Adrenal gland (tissue), 12 donors: ENCODE data around the gene HAUS2. TPM values are rescaled to one million over a fixed set of nuclear protein-coding genes. Genes with fewer than 3 reads are reported as not detected.

ENCODE experiments used
- DNase-seq, 7 donors: peaks; one replicate each; pipeline ENCODE4 v3.0.0-alpha.2; 2019 to 2020
- H3K27ac ChIP-seq, 5 donors: fragments of 200-600 bp; sonication (generic) in 4 of 5; 1 replicate in 3 of 5; 2 replicates in 2 of 5; pipeline versions ENCODE4 v1.5.1 to v1.8.0; 2016 to 2020; ENCODE audit warnings: mild to moderate bottlenecking in 1 of 5
- H3K27me3 ChIP-seq: fragments of 200-600 bp; 2 replicates; pipeline ENCODE4 v1.8.0; 2021
- H3K36me3 ChIP-seq, 2 donors: fragments of 200-600 bp; replicated peaks in 1 of 2; 1 replicate in 1 of 2; 2 replicates in 1 of 2; pipeline versions ENCODE4 v1.5.1 to v1.8.0; 2018 to 2022
- H3K4me1 ChIP-seq, 2 donors: fragments of 200-600 bp; replicated peaks in 1 of 2; 1 replicate in 1 of 2; 2 replicates in 1 of 2; pipeline versions ENCODE4 v1.5.1 to v1.8.0; 2018 to 2021
- H3K4me3 ChIP-seq, 4 donors: fragments of 200-600 bp; sonication (generic) in 3 of 4; one replicate each; pipeline ENCODE4 v1.5.1; 2016 to 2018
- H3K9me3 ChIP-seq, 3 donors: fragments of 200-600 bp; sonication (generic) in 1 of 3; replicated peaks in 1 of 3; 1 replicate in 2 of 3; 2 replicates in 1 of 3; pipeline versions ENCODE4 v1.5.1 to v1.8.0; 2016 to 2021
- POLR2A ChIP-seq, 2 donors: fragments of 450-650 bp; IDR thresholded peaks; one replicate each; pipeline ENCODE4 v1.6.1; 2017; ENCODE audit warnings: antibody characterized with exemption in 2 of 2, mild to moderate bottlenecking in 2 of 2, moderate library complexity in 1 of 2
- WGBS, 4 donors: extraction: QIAGEN DNeasy Blood & Tissue Kit in 2 of 4; methylation state at CpG; one replicate each; pipeline versions ENCODE4 v1.1.5 to v1.1.7; 2013 to 2017; 5-methylcytosine and 5-hydroxymethylcytosine counted together
- intact Hi-C, 2 donors: fragments of 100-400 bp; cut with DNase I; formaldehyde crosslinking; loops; one replicate each; pipeline versions ENCODE4 v1.14.1 to v1.15.0; 2022 to 2023
- polyA plus RNA-seq, 3 donors: library from polyadenylated mRNA; stranded (reverse); fragments of 200-250 nt in 2 of 3; fragments of 350-450 nt in 1 of 3; fragmentation: Illumina TruSeq in 1 of 3; extraction: RNeasy Lipid Tissue Mini Kit (QIAGEN cat#74804) in 1 of 3; gene quantifications; one replicate each; pipeline ENCODE4 v1.2.3, GENCODE V29; 2013 to 2014
- total RNA-seq, 9 donors: library from RNA; depleted of rRNA in 4 of 9; stranded (reverse); fragments of >200 nt in 4 of 9; fragments of 120-200 nt in 1 of 9; fragmentation: NEBNext Ultra II Directional in 1 of 9; extraction: Animal tissue kit (Norgen Biotek cat#: 25700) in 1 of 9; gene quantifications; one replicate each; pipeline versions ENCODE4 v1.1.0 to v1.2.4, GENCODE V29; 2013 to 2023
- TF ChIP-seq, protein P1 (sequence below), 6 experiments: fragments of 450-650 bp in 4 of 6; fragments of 200-600 bp in 2 of 6; sonication (generic) in 1 of 6; IDR thresholded peaks; 1 replicate in 5 of 6; 2 replicates in 1 of 6; pipeline versions ENCODE4 v1.5.1 to v1.8.0; 2016 to 2021; ENCODE audit warnings: antibody characterized with exemption in 6 of 6, mild to moderate bottlenecking in 2 of 6, moderate library complexity in 1 of 6
- donor health status: healthy with polysubstance abuse.
- donor health status: Bipolar disorder and iron deficiency.
- donor health status: DM: yes; HTN: yes; CAD: no.
- donor health status: DM: no; HTN: no; CAD: no.
- donor health status: DM: no; HTN: no; CAD: no.
- donor health status: DM: yes; HTN: yes; CAD: no.

The HAUS2 gene
- total and polyA plus RNA-seq, 12 donors: 5.8 to 57.9 (median 18.8) TPM

DNA sequence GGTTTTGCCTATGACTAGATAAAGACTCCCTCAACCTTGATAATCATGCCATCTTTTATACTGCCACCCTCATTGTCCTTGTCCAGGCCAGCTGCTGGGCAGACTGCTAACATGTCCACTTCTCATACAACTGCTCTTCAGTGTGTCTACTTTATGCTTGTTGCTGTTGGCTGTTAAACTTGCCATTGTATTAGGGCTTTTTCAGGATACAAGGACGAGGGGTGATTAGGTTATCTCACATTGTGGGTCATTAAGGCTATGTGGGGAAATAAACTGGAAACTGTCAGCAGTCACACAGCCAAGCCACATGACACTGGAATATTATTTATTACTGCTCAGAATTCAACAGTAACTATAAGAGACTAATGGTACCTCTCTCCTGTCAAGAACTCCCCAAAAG, 62.9 kb downstream of the HAUS2 start:
- Histone ChIP-seq H3K27me3 (no peaks in the 10 kb centered on the region), H3K4me3 (no peak overlapping the region), H3K27ac (no peak overlapping the region), H3K4me1 (peaks cover 0 to 17% of the 10 kb centered on the region in 2 donors), H3K9me3 (no peaks in the 10 kb centered on the region), H3K36me3 (no peaks in the 10 kb centered on the region)
- intact Hi-C loops: no loop called here
- 13 to 46% (median 43%) methylated on average over 1 of the region's 1 CpG for WGBS, 4 donors
- TF ChIP-seq POLR2A (IDR thresholded peaks at IDR 0.05): no peak
- TF ChIP-seq, protein P1, sequence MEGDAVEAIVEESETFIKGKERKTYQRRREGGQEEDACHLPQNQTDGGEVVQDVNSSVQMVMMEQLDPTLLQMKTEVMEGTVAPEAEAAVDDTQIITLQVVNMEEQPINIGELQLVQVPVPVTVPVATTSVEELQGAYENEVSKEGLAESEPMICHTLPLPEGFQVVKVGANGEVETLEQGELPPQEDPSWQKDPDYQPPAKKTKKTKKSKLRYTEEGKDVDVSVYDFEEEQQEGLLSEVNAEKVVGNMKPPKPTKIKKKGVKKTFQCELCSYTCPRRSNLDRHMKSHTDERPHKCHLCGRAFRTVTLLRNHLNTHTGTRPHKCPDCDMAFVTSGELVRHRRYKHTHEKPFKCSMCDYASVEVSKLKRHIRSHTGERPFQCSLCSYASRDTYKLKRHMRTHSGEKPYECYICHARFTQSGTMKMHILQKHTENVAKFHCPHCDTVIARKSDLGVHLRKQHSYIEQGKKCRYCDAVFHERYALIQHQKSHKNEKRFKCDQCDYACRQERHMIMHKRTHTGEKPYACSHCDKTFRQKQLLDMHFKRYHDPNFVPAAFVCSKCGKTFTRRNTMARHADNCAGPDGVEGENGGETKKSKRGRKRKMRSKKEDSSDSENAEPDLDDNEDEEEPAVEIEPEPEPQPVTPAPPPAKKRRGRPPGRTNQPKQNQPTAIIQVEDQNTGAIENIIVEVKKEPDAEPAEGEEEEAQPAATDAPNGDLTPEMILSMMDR (IDR thresholded peaks at IDR 0.05): no peak
- DNase-seq: no peak

- H3K4me1 ChIP-seq: peaks cover 0 to 17% of the 10 kb centered on the region in 2 donors
- WGBS, 4 donors: 88 to 94% (median 92%) methylated on average over 8 of the region's 8 CpGs
- no peak for TF ChIP-seq POLR2A (IDR thresholded peaks at IDR 0.05)
- TF ChIP-seq, protein P1 (IDR thresholded peaks at IDR 0.05): no peak
- intact Hi-C loops: no loop called here
- no peak overlapping the region for H3K4me3 ChIP-seq
- no peak for DNase-seq
- no peak overlapping the region for H3K27ac ChIP-seq
- H3K27me3 ChIP-seq: no peaks in the 10 kb centered on the region
- no peaks in the 10 kb centered on the region for H3K9me3 ChIP-seq
- H3K36me3 ChIP-seq: no peaks in the 10 kb centered on the region
Observed at GRCh38 chr15:42612367-42612912, 63.8 kb downstream of the HAUS2 start.

DNA sequence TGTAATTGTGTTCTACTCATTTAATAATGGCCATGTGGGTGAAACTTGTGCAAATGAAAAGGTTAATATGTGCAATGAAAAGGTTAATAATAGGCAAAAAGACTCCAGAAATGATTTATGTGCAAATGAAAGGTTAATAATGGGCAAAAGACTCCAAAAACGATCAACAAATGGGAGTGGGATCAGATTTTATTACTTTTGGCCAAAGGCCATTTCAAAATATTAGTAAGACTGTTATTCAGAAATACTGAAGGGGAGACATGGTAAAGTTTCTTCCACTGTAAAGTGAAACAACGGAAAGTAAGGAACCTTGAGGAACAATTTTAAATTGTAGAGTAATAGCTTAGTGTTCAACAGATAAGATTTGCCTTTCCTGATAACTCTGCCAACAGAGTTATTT, 67.5 kb downstream of the HAUS2 start:
- no peaks in the 10 kb centered on the region for H3K36me3 ChIP-seq
- H3K27me3 ChIP-seq: no peaks in the 10 kb centered on the region
- DNase-seq: no peak
- no peaks in the 10 kb centered on the region for H3K9me3 ChIP-seq
- H3K4me1 ChIP-seq: peaks cover 0 to 5% of the 10 kb centered on the region in 2 donors
- TF ChIP-seq, protein P1 (IDR thresholded peaks at IDR 0.05): no peak
- TF ChIP-seq POLR2A (IDR thresholded peaks at IDR 0.05): no peak
- WGBS, 4 donors: 11 to 20% (median 13%) methylated on average over 2 of the region's 2 CpGs
- intact Hi-C loops: no loop called here
- no peak overlapping the region for H3K27ac ChIP-seq
- H3K4me3 ChIP-seq: no peak overlapping the region

Other genes starting within 250 kb of the HAUS2 start
- gene CAPN3, start 189.3 kb upstream of the HAUS2 start, total RNA-seq: 10 to 100 TPM in 2 of 9 donors, 1 to 10 TPM in 7; 4.0 to 17.2 (median 7.8) TPM
- 10 to 100 TPM in 2 of 3 donors, 1 to 10 TPM in 1; 3.3 to 72.9 (median 51.5) TPM for gene CAPN3, start 189.3 kb upstream of the HAUS2 start, polyA plus RNA-seq
- 10 to 100 TPM; 51.4 to 77.7 (median 60.7) TPM for gene ZNF106, start 57.7 kb upstream of the HAUS2 start, total RNA-seq
- 10 to 100 TPM in 1 of 3 donors, 1 to 10 TPM in 2; 5.8 to 43.1 (median 9.5) TPM for gene ZNF106, start 57.7 kb upstream of the HAUS2 start, polyA plus RNA-seq
- 10 to 100 TPM; 44.7 to 88.2 (median 61.2) TPM for gene SNAP23, start 53.2 kb upstream of the HAUS2 start, total RNA-seq
- gene SNAP23, start 53.2 kb upstream of the HAUS2 start, polyA plus RNA-seq: 10 to 100 TPM; 54.0 to 74.2 (median 58.9) TPM
- 10 to 100 TPM in 7 of 9 donors, 1 to 10 TPM in 2; 7.1 to 26.2 (median 17.9) TPM for gene LRRC57, start within 50 bp of the HAUS2 start, total RNA-seq
- 10 to 100 TPM in 1 of 3 donors, 1 to 10 TPM in 2; 3.3 to 13.7 (median 5.7) TPM for gene LRRC57, start within 50 bp of the HAUS2 start, polyA plus RNA-seq
- gene STARD9, start 26.8 kb downstream of the HAUS2 start, total RNA-seq: 1 to 10 TPM; 1.2 to 8.7 (median 2.8) TPM
- 1 to 10 TPM in 2 of 3 donors, under 1 TPM in 1; 0.71 to 6.8 (median 4.5) TPM for gene STARD9, start 26.8 kb downstream of the HAUS2 start, polyA plus RNA-seq
- 10 to 100 TPM in 8 of 9 donors, 1 to 10 TPM in 1; 9.9 to 32.6 (median 14.1) TPM for gene CDAN1, start 188.3 kb downstream of the HAUS2 start, total RNA-seq
- 10 to 100 TPM in 2 of 3 donors, 1 to 10 TPM in 1; 3.6 to 40.8 (median 24.4) TPM for gene CDAN1, start 188.3 kb downstream of the HAUS2 start, polyA plus RNA-seq